Fibroblast of lung (primary cell): ENCODE results near the gene EYA2. TPM values are rescaled to one million over a fixed set of nuclear protein-coding genes. Genes with fewer than 3 reads are reported as not detected.

Source experiments
- DNase-seq, 2 donors: peaks; one replicate each; pipeline versions ENCODE4 v3.0.0 to v3.0.0-alpha.2; 2010; ENCODE audit warnings: low read depth in 2 of 2
- H2AFZ ChIP-seq: 2 replicates; pipeline ENCODE4 v1.5.1; 2012; ENCODE audit warnings: low read length, control low read depth, inconsistent platforms
- H3K27ac ChIP-seq: 2 replicates; pipeline ENCODE4 v1.5.1; 2011; ENCODE audit warnings: low read length, control low read depth; ENCODE audit not compliant: insufficient read depth
- H3K27me3 ChIP-seq: 2 replicates; pipeline ENCODE4 v1.5.1; 2011; ENCODE audit warnings: mild to moderate bottlenecking, low read length; ENCODE audit not compliant: control insufficient read depth, insufficient read depth
- H3K36me3 ChIP-seq: 2 replicates; pipeline ENCODE4 v1.5.1; 2011; ENCODE audit warnings: low read length; ENCODE audit not compliant: control insufficient read depth, insufficient read depth
- H3K4me1 ChIP-seq: 2 replicates; pipeline ENCODE4 v1.5.1; 2011; ENCODE audit warnings: low read length; ENCODE audit not compliant: control insufficient read depth, insufficient read depth; ENCODE audit errors: extremely low read depth
- H3K4me2 ChIP-seq: 2 replicates; pipeline ENCODE4 v1.5.1; 2011; ENCODE audit warnings: low read length, control low read depth; ENCODE audit not compliant: insufficient read depth; ENCODE audit errors: extremely low read depth
- H3K4me3 ChIP-seq, 4 experiments: fragments of 200-600 bp in 1 of 4; sonication (generic) in 1 of 4; replicated peaks in 1 of 4; 2 replicates each; pipeline ENCODE4 v1.5.1; 2011 to 2016; ENCODE audit warnings: low read length in 4 of 4, low read depth in 3 of 4, mild to moderate bottlenecking in 3 of 4, control low read depth in 2 of 4, inconsistent platforms in 1 of 4, mixed read lengths in 1 of 4; ENCODE audit not compliant: insufficient read depth in 1 of 4; ENCODE audit errors: control extremely low read depth in 1 of 4
- H3K79me2 ChIP-seq: 2 replicates; pipeline ENCODE4 v1.5.1; 2012; ENCODE audit warnings: mild to moderate bottlenecking, low read length, inconsistent platforms; ENCODE audit not compliant: control insufficient read depth, insufficient read depth
- H3K9ac ChIP-seq: 2 replicates; pipeline ENCODE4 v1.5.1; 2011; ENCODE audit warnings: mild to moderate bottlenecking, low read length, control low read depth; ENCODE audit not compliant: insufficient read depth
- H3K9me3 ChIP-seq: 2 replicates; pipeline ENCODE4 v1.5.1; 2012; ENCODE audit warnings: low read depth, low read length; ENCODE audit not compliant: control insufficient read depth, insufficient read depth
- H4K20me1 ChIP-seq: 2 replicates; pipeline ENCODE4 v1.5.1; 2011; ENCODE audit warnings: low read length; ENCODE audit not compliant: control insufficient read depth, insufficient read depth; ENCODE audit errors: extremely low read depth
- CTCF ChIP-seq, 2 donors: IDR thresholded peaks in 1 of 2; conservative IDR thresholded peaks in 1 of 2; 1 replicate in 1 of 2; 2 replicates in 1 of 2; pipeline ENCODE4 v1.5.1; 2011 to 2012; ENCODE audit warnings: low read length in 2 of 2, control low read depth in 1 of 2, inconsistent platforms in 1 of 2, low read depth in 1 of 2, mild to moderate bottlenecking in 1 of 2
- EZH2 ChIP-seq: IDR thresholded peaks from 2 replicates; pipeline ENCODE4 v1.5.1; 2012; ENCODE audit warnings: low read length, control low read depth, mild to moderate bottlenecking; ENCODE audit errors: missing control alignments
- polyA plus RNA-seq, 2 donors: library from polyadenylated mRNA; depleted of rRNA in 1 of 2; stranded (reverse) in 1 of 2; unstranded in 1 of 2; fragments of >200 nt; gene quantifications; 2 replicates each; pipeline ENCODE4 v1.2.1, GENCODE V29; 2011 to 2012; ENCODE audit warnings: missing spikeins in 1 of 2
- total RNA-seq: library from RNA; depleted of rRNA; stranded (reverse); fragments of >200 nt; gene quantifications from 2 replicates; pipeline ENCODE4 v1.2.1, GENCODE V29; 2014

EYA2 gene
- total and polyA plus RNA-seq, 2 donors (not counting 1 experiment from before 2014, with no cell fraction given): 0.37 to 1.7 TPM

- Histone ChIP-seq H3K9me3 (no peaks in the 10 kb centered on the region), H3K27me3 (no peaks in the 10 kb centered on the region), H3K4me1 (no peaks in the 10 kb centered on the region), H3K9ac (no peak overlapping the region), H4K20me1 (no peaks in the 10 kb centered on the region), H3K27ac (no peak overlapping the region), H3K4me3 (no peak overlapping the region), H3K79me2 (no peaks in the 10 kb centered on the region), H3K4me2 (no peak overlapping the region), H3K36me3 (no peaks in the 10 kb centered on the region), H2AFZ (no peak overlapping the region)
- no peak for DNase-seq
- TF ChIP-seq EZH2 (no peak), CTCF (conservative IDR thresholded peaks at IDR 0.05 in 1 of 2, IDR thresholded peaks at IDR 0.05 in 1 of 2; ENCODE audit: low read depth in 1 of 2, low read length in 2 of 2) (no peak)
Observed at GRCh38 chr20:46851746-46852145, 42.9 kb upstream of the EYA2 start.

- Histone ChIP-seq H3K9me3 (no peaks in the 10 kb centered on the region), H3K9ac (no peak overlapping the region)
- TF ChIP-seq EZH2 (no peak), CTCF (conservative IDR thresholded peaks at IDR 0.05 in 1 of 2, IDR thresholded peaks at IDR 0.05 in 1 of 2; ENCODE audit: low read depth in 1 of 2, low read length in 2 of 2) (no peak)
Observed at GRCh38 chr20:46852313-46852712, 42.3 kb upstream of the EYA2 start.

GRCh38 chr20:46853926-46854325, 40.7 kb upstream of the EYA2 start:
- Histone ChIP-seq H3K9me3 (no peaks in the 10 kb centered on the region), H3K79me2 (no peaks in the 10 kb centered on the region), H3K36me3 (no peaks in the 10 kb centered on the region)

More at GRCh38 chr20:46852313-46852712, 42.3 kb upstream of the EYA2 start:
- Histone ChIP-seq H3K4me2 (no peak overlapping the region), H3K36me3 (no peaks in the 10 kb centered on the region), H4K20me1 (no peaks in the 10 kb centered on the region), H3K79me2 (no peaks in the 10 kb centered on the region), H3K27ac (no peak overlapping the region), H3K4me1 (no peaks in the 10 kb centered on the region), H2AFZ (no peak overlapping the region), H3K27me3 (no peaks in the 10 kb centered on the region), H3K4me3 (no peak overlapping the region)
- DNase-seq: no peak

More at GRCh38 chr20:46853926-46854325, 40.7 kb upstream of the EYA2 start:
- no peak for DNase-seq
- Histone ChIP-seq H3K27me3 (no peaks in the 10 kb centered on the region), H3K4me2 (no peak overlapping the region), H3K9ac (no peak overlapping the region), H4K20me1 (no peaks in the 10 kb centered on the region), H2AFZ (no peak overlapping the region), H3K4me3 (no peak overlapping the region), H3K4me1 (no peaks in the 10 kb centered on the region), H3K27ac (no peak overlapping the region)
- no peak for TF ChIP-seq EZH2
- TF ChIP-seq CTCF (conservative IDR thresholded peaks at IDR 0.05 in 1 of 2, IDR thresholded peaks at IDR 0.05 in 1 of 2; ENCODE audit: low read depth in 1 of 2, low read length in 2 of 2): no peak
